ENCODE results near the gene PRKN. TPM values are rescaled to one million over a fixed set of nuclear protein-coding genes. Genes with fewer than 3 reads are reported as not detected.

Gene PRKN
- total and polyA plus RNA-seq, 2 donors (not counting 3 experiments of a cell fraction or from before 2014, with no cell fraction given), result 0.06 TPM; not detected in 1

DNA sequence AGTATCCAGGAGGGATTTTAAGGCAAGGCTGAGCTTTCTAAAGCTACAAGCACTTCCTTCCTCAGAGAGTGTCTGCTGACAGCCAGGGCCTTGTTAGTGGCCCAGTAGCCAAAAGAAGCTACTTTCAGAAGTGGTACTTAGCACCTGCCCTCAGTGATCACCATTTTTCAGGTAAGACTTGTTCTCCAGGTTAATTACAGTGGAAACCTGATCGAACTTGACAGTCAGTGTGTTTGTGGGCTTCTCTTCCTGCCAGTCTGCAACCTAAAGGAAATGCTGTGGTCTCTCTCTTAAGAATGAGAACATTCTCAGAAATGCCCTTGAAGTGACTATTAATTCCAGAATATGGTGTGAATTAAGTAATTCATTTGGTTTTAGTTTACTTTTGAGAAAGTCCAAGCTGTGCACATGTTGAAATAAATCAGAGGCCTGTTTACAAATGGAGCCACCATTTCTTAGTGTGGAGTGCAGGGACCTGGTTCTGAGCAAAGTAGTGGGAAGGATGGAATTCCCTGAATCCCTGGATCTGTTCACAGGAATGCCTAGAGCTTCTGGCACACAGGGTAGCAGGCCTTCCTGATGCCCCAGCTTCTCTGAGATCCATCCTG, 1268.5 kb downstream of the PRKN start:
- CTCF ChIA-PET, result no interaction called here

GRCh38 chr6:161458201-161458951, 1269.2 kb downstream of the PRKN start:
- TF ChIP-seq POLR2A (IDR thresholded peaks at IDR 0.05; ENCODE audit: low read depth, low read length) (no peak), CTCF (IDR thresholded peaks at IDR 0.05; ENCODE audit: extremely low read depth in 1 of 2, insufficient read depth in 1 of 2, low read depth in 1 of 2, low read length in 2 of 2) (no peak), FOS (IDR thresholded peaks at IDR 0.05; ENCODE audit: borderline replicate concordance, insufficient read depth, low read length) (no peak), MYC (IDR thresholded peaks at IDR 0.05; ENCODE audit: low read depth, low read length) (no peak), POLR2AphosphoS5 (IDR thresholded peaks at IDR 0.05; ENCODE audit: insufficient read depth, low read depth, low read length) (no peak), EZH2 (IDR thresholded peaks at IDR 0.05; ENCODE audit: borderline replicate concordance, low read depth, low read length, severe bottlenecking) (no peak), JUN (IDR thresholded peaks at IDR 0.05; ENCODE audit: borderline replicate concordance, insufficient read depth, insufficient read length, low read depth) (no peak), GATA2 (IDR thresholded peaks at IDR 0.05; ENCODE audit: insufficient read depth, insufficient read length, low read depth, low read length) (no peak)
- TF ChIP-seq, protein P1, sequence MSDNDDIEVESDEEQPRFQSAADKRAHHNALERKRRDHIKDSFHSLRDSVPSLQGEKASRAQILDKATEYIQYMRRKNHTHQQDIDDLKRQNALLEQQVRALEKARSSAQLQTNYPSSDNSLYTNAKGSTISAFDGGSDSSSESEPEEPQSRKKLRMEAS (IDR thresholded peaks at IDR 0.05; ENCODE audit: insufficient read depth, insufficient read length), result no peak
- H3K9me1 ChIP-seq (replicated peaks; ENCODE audit: control insufficient read depth, extremely low read depth, insufficient read depth, low read length), result no peaks in the 10 kb centered on the region
- no peaks in the 10 kb centered on the region for H3K36me3 ChIP-seq (ENCODE audit: control insufficient read depth in 2 of 2, extremely low read depth in 1 of 2, insufficient read depth in 2 of 2, low read length in 2 of 2)
- H3K4me2 ChIP-seq (ENCODE audit: insufficient read depth, low read length), result no peak overlapping the region
- DNase-seq (ENCODE audit: low read depth, low spot score), result no peak
- dilution Hi-C loops (cut with MboI; ENCODE audit: extremely low pct_ligation_motif_present, low sequenced_read_pairs) (no loop called here), intact Hi-C loops (cut with micrococcal nuclease) (no loop called here)
- H3K79me2 ChIP-seq (ENCODE audit: control insufficient read depth, insufficient read depth, low read length), result no peaks in the 10 kb centered on the region
- no peaks in the 10 kb centered on the region for H3K27me3 ChIP-seq (ENCODE audit: control insufficient read depth in 2 of 2, insufficient read depth in 2 of 2, low read length in 2 of 2)
- H3K4me3 ChIP-seq (replicated peaks in 1 of 3; ENCODE audit: insufficient read depth in 1 of 3, low read depth in 1 of 3, low read length in 3 of 3), result no peak overlapping the region
- CTCF ChIA-PET, result no interaction called here
- no peak overlapping the region for H3K9ac ChIP-seq (replicated peaks; ENCODE audit: extremely low read depth, insufficient read depth, low read length)
- H4K20me1 ChIP-seq (replicated peaks; ENCODE audit: control insufficient read depth, extremely low read depth, insufficient read depth, low read length), result no peaks in the 10 kb centered on the region
- H3K27ac ChIP-seq (ENCODE audit: insufficient read depth, low read depth, low read length), result no peak overlapping the region
- BruUV-seq (replicated peaks), result no TSS peak
- H3K9me3 ChIP-seq (replicated peaks; ENCODE audit: control insufficient read depth, insufficient read depth, low read length), result no peaks in the 10 kb centered on the region
- POLR2A ChIA-PET, result no interaction called here
- H2AFZ ChIP-seq (ENCODE audit: low read depth, low read length), result no peak overlapping the region
- FAIRE-seq, result no peak
- H3K4me1 ChIP-seq (ENCODE audit: control insufficient read depth, extremely low read depth, insufficient read depth, low read length), result no peaks in the 10 kb centered on the region

More for the DNA sequence above, 1268.5 kb downstream of the PRKN start:
- Histone ChIP-seq H3K4me1 (ENCODE audit: control insufficient read depth, extremely low read depth, insufficient read depth, low read length) (no peaks in the 10 kb centered on the region), H3K9me3 (replicated peaks; ENCODE audit: control insufficient read depth, insufficient read depth, low read length) (no peaks in the 10 kb centered on the region), H2AFZ (ENCODE audit: low read depth, low read length) (no peak overlapping the region), H3K79me2 (ENCODE audit: control insufficient read depth, insufficient read depth, low read length) (no peaks in the 10 kb centered on the region), H3K9me1 (replicated peaks; ENCODE audit: control insufficient read depth, extremely low read depth, insufficient read depth, low read length) (no peaks in the 10 kb centered on the region), H3K4me2 (ENCODE audit: insufficient read depth, low read length) (no peak overlapping the region), H3K27ac (ENCODE audit: insufficient read depth, low read depth, low read length) (no peak overlapping the region), H3K9ac (replicated peaks; ENCODE audit: extremely low read depth, insufficient read depth, low read length) (no peak overlapping the region), H3K36me3 (ENCODE audit: control insufficient read depth in 2 of 2, extremely low read depth in 1 of 2, insufficient read depth in 2 of 2, low read length in 2 of 2) (no peaks in the 10 kb centered on the region), H4K20me1 (replicated peaks; ENCODE audit: control insufficient read depth, extremely low read depth, insufficient read depth, low read length) (no peaks in the 10 kb centered on the region), H3K27me3 (ENCODE audit: control insufficient read depth in 2 of 2, insufficient read depth in 2 of 2, low read length in 2 of 2) (no peaks in the 10 kb centered on the region), H3K4me3 (replicated peaks in 1 of 3; ENCODE audit: insufficient read depth in 1 of 3, low read depth in 1 of 3, low read length in 3 of 3) (no peak overlapping the region)
- DNase-seq (ENCODE audit: low read depth, low spot score), result no peak
- dilution Hi-C loops (cut with MboI; ENCODE audit: extremely low pct_ligation_motif_present, low sequenced_read_pairs) (no loop called here), intact Hi-C loops (cut with micrococcal nuclease) (no loop called here)
- BruUV-seq (replicated peaks), result no TSS peak
- no peak for TF ChIP-seq POLR2A (IDR thresholded peaks at IDR 0.05; ENCODE audit: low read depth, low read length)
- no peak for FAIRE-seq
- POLR2A ChIA-PET, result no interaction called here

All from endothelial cell of umbilical vein (primary cell).